ENCODE data around the gene RNASET2.

RNASET2 gene, protein sequence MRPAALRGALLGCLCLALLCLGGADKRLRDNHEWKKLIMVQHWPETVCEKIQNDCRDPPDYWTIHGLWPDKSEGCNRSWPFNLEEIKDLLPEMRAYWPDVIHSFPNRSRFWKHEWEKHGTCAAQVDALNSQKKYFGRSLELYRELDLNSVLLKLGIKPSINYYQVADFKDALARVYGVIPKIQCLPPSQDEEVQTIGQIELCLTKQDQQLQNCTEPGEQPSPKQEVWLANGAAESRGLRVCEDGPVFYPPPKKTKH

GRCh38 chr6:166956444-166957086 lies at the start of gene RNASET2:
TSS of gene RNASET2 (minus strand) at chr6:166956550. CDS start at chr6:166956182, 368 bp downstream.
- Histone ChIP-seq H3K9ac (ENCODE audit: insufficient read length) (peak within 1 kb of the TSS; percentile 47), H3K4me3 (peak within 1 kb of the TSS; percentile 92), H3K27ac (no peak within 1 kb of the TSS), H3K9me3 (ENCODE audit: low read depth, low read length) (no peaks in the 10 kb centered on the region), H3K36me3 (ENCODE audit: insufficient read depth, low read length) (no peaks in the 10 kb centered on the region)
- DNase-seq (ENCODE audit: low read depth, low spot score), result no peak
- TF ChIP-seq POLR2AphosphoS5 (IDR thresholded peaks at IDR 0.05; ENCODE audit: borderline replicate concordance, low read depth, low read length), result peak; percentile 62; the same call in 1 of the 2 replicates
- TF ChIP-seq EZH2 (IDR thresholded peaks at IDR 0.05), result no peak
- TF ChIP-seq FOXP2 (optimal IDR thresholded peaks at IDR 0.05; ENCODE audit: control extremely low read depth, extremely low read length, insufficient read depth), result no peak

- no peak for TF ChIP-seq EZH2 (IDR thresholded peaks at IDR 0.05)
- no peak for TF ChIP-seq POLR2AphosphoS5 (IDR thresholded peaks at IDR 0.05; ENCODE audit: borderline replicate concordance, low read depth, low read length)
- no peak for TF ChIP-seq FOXP2 (optimal IDR thresholded peaks at IDR 0.05; ENCODE audit: control extremely low read depth, extremely low read length, insufficient read depth)
- Histone ChIP-seq H3K36me3 (ENCODE audit: insufficient read depth, low read length) (peaks cover 76% of the 10 kb centered on the region), H3K27ac (no peak overlapping the region), H3K9me3 (ENCODE audit: low read depth, low read length) (no peaks in the 10 kb centered on the region), H3K9ac (ENCODE audit: insufficient read length) (no peak overlapping the region), H3K4me3 (no peak overlapping the region)
- no peak for DNase-seq (ENCODE audit: low read depth, low spot score)
Observed at GRCh38 chr6:167005350-167006159, 49.2 kb upstream of the RNASET2 start.

DNA sequence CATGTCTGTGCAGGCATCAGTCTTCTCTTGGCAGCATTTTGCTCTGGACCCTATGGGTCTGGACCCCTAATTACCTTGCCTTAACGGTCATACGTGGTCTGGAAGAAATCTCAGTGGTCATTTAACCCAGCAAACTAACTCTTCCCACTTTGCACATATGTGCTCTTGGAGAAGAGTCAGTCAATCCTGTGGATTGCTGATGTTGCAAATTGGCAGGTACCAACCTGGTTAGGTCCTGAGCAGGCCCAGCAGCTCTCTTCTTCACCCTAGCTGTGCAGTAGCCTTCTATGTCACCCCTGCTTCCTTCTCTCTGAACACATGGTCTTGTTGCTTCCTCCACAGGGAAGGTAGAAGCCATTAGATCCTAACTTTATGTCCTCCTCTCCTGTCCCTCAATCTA lies 44.4 kb upstream of the RNASET2 start:
- Histone ChIP-seq H3K4me3 (peak overlapping the region; percentile 97), H3K9ac (ENCODE audit: insufficient read length) (peak overlapping the region; percentile 87), H3K27ac (no peak overlapping the region)

GRCh38 chr6:166999884-167000253 lies 43.5 kb upstream of the RNASET2 start:
- Histone ChIP-seq H3K9ac (ENCODE audit: insufficient read length) (peak overlapping the region; percentile 87), H3K9me3 (ENCODE audit: low read depth, low read length) (no peaks in the 10 kb centered on the region), H3K27ac (no peak overlapping the region), H3K36me3 (ENCODE audit: insufficient read depth, low read length) (peaks cover 40% of the 10 kb centered on the region), H3K4me3 (peak overlapping the region; percentile 97)
- TF ChIP-seq FOXP2 (optimal IDR thresholded peaks at IDR 0.05; ENCODE audit: control extremely low read depth, extremely low read length, insufficient read depth) (no peak), EZH2 (IDR thresholded peaks at IDR 0.05) (no peak), POLR2AphosphoS5 (IDR thresholded peaks at IDR 0.05; ENCODE audit: borderline replicate concordance, low read depth, low read length) (no peak)
- DNase-seq (ENCODE audit: low read depth, low spot score), result no peak

More for the DNA sequence above, 44.4 kb upstream of the RNASET2 start:
- TF ChIP-seq FOXP2 (optimal IDR thresholded peaks at IDR 0.05; ENCODE audit: control extremely low read depth, extremely low read length, insufficient read depth) (no peak), POLR2AphosphoS5 (IDR thresholded peaks at IDR 0.05; ENCODE audit: borderline replicate concordance, low read depth, low read length) (no peak), EZH2 (IDR thresholded peaks at IDR 0.05) (no peak)
- peaks cover 48% of the 10 kb centered on the region for H3K36me3 ChIP-seq (ENCODE audit: insufficient read depth, low read length)
- DNase-seq (ENCODE audit: low read depth, low spot score), result no peak
- H3K9me3 ChIP-seq (ENCODE audit: low read depth, low read length), result no peaks in the 10 kb centered on the region

GRCh38 chr6:166999145-166999883 lies 43.0 kb upstream of the RNASET2 start, which contains the start of gene CEP43:
TSS of gene CEP43 (plus strand) at chr6:166999397. CDS start at chr6:166999413, 16 bp downstream.
- peak within 1 kb of the TSS; percentile 54; the same call in 1 of the 2 replicates for H3K27ac ChIP-seq
- peaks cover 38% of the 10 kb centered on the region for H3K36me3 ChIP-seq (ENCODE audit: insufficient read depth, low read length)
- DNase-seq (ENCODE audit: low read depth, low spot score), result peak; percentile 30
- no peaks in the 10 kb centered on the region for H3K9me3 ChIP-seq (ENCODE audit: low read depth, low read length)
- TF ChIP-seq FOXP2 (optimal IDR thresholded peaks at IDR 0.05; ENCODE audit: control extremely low read depth, extremely low read length, insufficient read depth), result no peak
- TF ChIP-seq POLR2AphosphoS5 (IDR thresholded peaks at IDR 0.05; ENCODE audit: borderline replicate concordance, low read depth, low read length), result peak; percentile 90
- peak within 1 kb of the TSS; percentile 97 for H3K4me3 ChIP-seq
- H3K9ac ChIP-seq (ENCODE audit: insufficient read length), result peak within 1 kb of the TSS; percentile 87

DNA sequence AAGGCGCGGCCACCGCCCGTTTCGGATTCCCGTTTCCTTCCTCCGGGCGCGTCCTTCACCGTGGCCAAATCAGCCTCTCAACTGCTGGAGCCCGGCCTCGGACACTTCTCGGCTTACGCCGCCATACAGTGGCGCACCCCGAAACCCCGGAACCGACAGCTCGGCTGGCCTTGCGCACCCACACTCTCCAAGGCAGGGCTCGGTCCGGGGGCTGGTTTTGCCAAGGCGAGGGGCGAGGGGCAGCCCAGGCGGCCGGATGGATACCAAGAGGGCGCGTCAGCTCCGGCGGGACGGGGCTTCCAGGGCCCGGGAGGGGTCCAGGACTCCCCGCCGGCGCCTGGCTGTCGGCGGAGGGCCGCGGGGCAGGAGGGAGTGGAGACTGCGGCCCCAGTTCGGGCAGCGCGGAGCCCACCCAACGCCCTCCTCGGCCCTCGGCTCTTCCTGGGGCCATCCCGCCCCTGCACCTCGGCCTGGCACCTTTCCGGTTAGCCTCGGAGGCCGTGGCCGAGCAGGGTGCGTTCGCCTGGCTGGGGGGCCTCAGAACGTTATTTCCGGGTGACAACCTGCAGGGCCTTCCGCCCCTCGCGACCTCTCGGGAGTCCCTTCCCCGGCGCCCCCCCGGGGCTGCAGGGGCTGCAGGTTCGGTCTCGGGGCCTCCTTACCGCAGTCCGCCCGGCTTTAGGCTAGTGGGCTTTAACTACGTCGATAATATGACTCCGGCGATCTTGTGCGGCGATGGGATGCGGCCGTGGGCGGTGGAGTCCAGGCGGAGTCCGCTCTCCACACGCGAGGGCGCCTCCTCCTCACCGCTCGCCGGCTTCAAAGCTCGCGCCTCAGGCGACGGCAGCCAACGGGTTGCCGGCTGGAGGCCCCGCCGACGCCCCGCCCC lies 42.1 kb upstream of the RNASET2 start:
- Histone ChIP-seq H3K4me3 (peak overlapping the region; percentile 97), H3K9ac (ENCODE audit: insufficient read length) (peak overlapping the region; percentile 87), H3K36me3 (ENCODE audit: insufficient read depth, low read length) (peaks cover 30% of the 10 kb centered on the region), H3K27ac (no peak overlapping the region), H3K9me3 (ENCODE audit: low read depth, low read length) (no peaks in the 10 kb centered on the region)
- TF ChIP-seq EZH2 (IDR thresholded peaks at IDR 0.05), result no peak
- TF ChIP-seq POLR2AphosphoS5 (IDR thresholded peaks at IDR 0.05; ENCODE audit: borderline replicate concordance, low read depth, low read length), result peak; percentile 65; the same call in 1 of the 2 replicates
- no peak for DNase-seq (ENCODE audit: low read depth, low spot score)

DNA sequence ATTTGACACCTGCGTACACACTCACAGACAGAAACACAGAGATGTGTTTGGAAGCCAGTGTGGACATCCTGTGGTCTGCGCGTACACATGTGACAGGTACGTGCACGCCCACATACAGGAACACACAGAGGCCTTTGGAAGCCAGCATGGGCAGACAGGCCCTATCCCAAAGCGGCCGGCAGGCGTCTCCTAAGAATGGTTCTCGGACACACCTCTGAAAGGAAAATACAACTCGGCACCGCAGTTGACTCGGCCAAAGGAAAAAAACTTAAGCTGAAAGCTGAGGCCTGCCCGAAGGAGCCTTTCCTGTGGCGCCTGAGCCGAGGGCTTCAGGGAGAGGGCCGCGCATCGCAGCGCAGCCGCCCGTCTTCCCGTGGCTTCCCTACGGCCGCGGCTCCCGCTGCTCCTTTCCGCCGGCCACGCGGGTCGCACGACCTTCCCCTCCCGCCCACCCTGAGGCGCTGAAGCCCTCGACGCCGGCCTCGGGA lies 41.5 kb upstream of the RNASET2 start:
- Histone ChIP-seq H3K9me3 (ENCODE audit: low read depth, low read length) (no peaks in the 10 kb centered on the region), H3K27ac (no peak overlapping the region), H3K9ac (ENCODE audit: insufficient read length) (no peak overlapping the region), H3K36me3 (ENCODE audit: insufficient read depth, low read length) (peaks cover 23% of the 10 kb centered on the region), H3K4me3 (peak overlapping the region; percentile 97)
- TF ChIP-seq POLR2AphosphoS5 (IDR thresholded peaks at IDR 0.05; ENCODE audit: borderline replicate concordance, low read depth, low read length), result no peak
- TF ChIP-seq FOXP2 (optimal IDR thresholded peaks at IDR 0.05; ENCODE audit: control extremely low read depth, extremely low read length, insufficient read depth), result no peak
- TF ChIP-seq EZH2 (IDR thresholded peaks at IDR 0.05), result no peak
- no peak for DNase-seq (ENCODE audit: low read depth, low spot score)

Data from SK-N-MC (cell line).